SU-DHL-6 (cell line): ENCODE measurements around the gene FAM53B.

ENCODE experiments used
- H2AFZ ChIP-seq: fragments of 200-600 bp; sonication (generic); 2 replicates; pipeline ENCODE4 v1.6.1; 2014; ENCODE audit warnings: low read depth, mild to moderate bottlenecking, moderate library complexity, mixed read lengths, antibody characterized with exemption, low read length; ENCODE audit not compliant: severe bottlenecking
- H3F3A ChIP-seq: fragments of 200-600 bp; shearing (Covaris generic); 2 replicates; pipeline ENCODE4 v1.6.0; 2016; ENCODE audit warnings: antibody characterized with exemption, mild to moderate bottlenecking; ENCODE audit not compliant: insufficient read depth
- H3K27ac ChIP-seq: fragments of 200-600 bp; sonication (generic); 2 replicates; pipeline ENCODE4 v1.5.1; 2016; ENCODE audit warnings: low read depth, mild to moderate bottlenecking, low read length, moderate library complexity, mixed read lengths
- H3K27me3 ChIP-seq: fragments of 200-600 bp; sonication (generic), shearing (Covaris generic); 2 replicates; pipeline ENCODE4 v1.6.0; 2014; ENCODE audit warnings: mild to moderate bottlenecking, low read length
- H3K36me3 ChIP-seq: fragments of 200-600 bp; sonication (generic); 2 replicates; pipeline ENCODE4 v1.6.1; 2014; ENCODE audit warnings: mild to moderate bottlenecking, low read length, mixed read lengths
- H3K4me2 ChIP-seq: fragments of 300-600, 200-600 bp; shearing (Covaris generic), sonication (generic); 2 replicates; pipeline ENCODE4 v1.6.0; 2014; ENCODE audit warnings: low read length, low read depth, mild to moderate bottlenecking; ENCODE audit not compliant: poor library complexity, severe bottlenecking
- H3K4me3 ChIP-seq: fragments of 200-600 bp; sonication (generic); 2 replicates; pipeline ENCODE4 v1.5.1; 2014; ENCODE audit warnings: antibody characterized with exemption, low read length, mild to moderate bottlenecking, mixed read lengths; ENCODE audit not compliant: insufficient read depth, poor library complexity, severe bottlenecking
- H3K79me2 ChIP-seq: fragments of 200-600 bp; sonication (generic); 2 replicates; pipeline ENCODE4 v1.6.1; 2014; ENCODE audit warnings: mild to moderate bottlenecking, low read length, moderate library complexity; ENCODE audit not compliant: insufficient read depth
- H3K9ac ChIP-seq: fragments of 200-600 bp; sonication (generic); 2 replicates; pipeline ENCODE4 v1.7.0; 2014; ENCODE audit warnings: mild to moderate bottlenecking, low read length
- H3K9me2 ChIP-seq: fragments of 200-600 bp; sonication (generic); replicated peaks from 2 replicates; pipeline ENCODE4 v1.6.1; 2014; ENCODE audit warnings: low read length; ENCODE audit not compliant: insufficient read depth
- H3K9me3 ChIP-seq: fragments of 200-600 bp; sonication (generic); 2 replicates; pipeline ENCODE4 v1.6.1; 2014; ENCODE audit warnings: low read length, mixed read lengths; ENCODE audit not compliant: insufficient read depth
- H4K20me1 ChIP-seq: fragments of 200-600 bp; sonication (generic); 2 replicates; pipeline ENCODE4 v1.6.1; 2014; ENCODE audit warnings: low read depth, mild to moderate bottlenecking, antibody characterized with exemption, low read length, moderate library complexity, mixed read lengths
- CTCF ChIP-seq: fragments of 200-600 bp; sonication (generic); IDR thresholded peaks from one replicate; pipeline ENCODE4 v1.5.1; 2017; ENCODE audit warnings: antibody characterized with exemption, mild to moderate bottlenecking, low read length, moderate library complexity; ENCODE audit not compliant: insufficient read depth, poor library complexity, severe bottlenecking
- EZH2phosphoT487 ChIP-seq: fragments of 200-600 bp; sonication (generic), shearing (Covaris generic); conservative IDR thresholded peaks from 2 replicates; pipeline ENCODE4 v1.6.1; 2018; ENCODE audit warnings: mild to moderate bottlenecking, antibody characterized with exemption, low read length, moderate library complexity, mixed read lengths

FAM53B gene

GRCh38 chr10:124622158-124622557, 122.0 kb downstream of the FAM53B start:
- peak overlapping the region; percentile 70 for H3K9ac ChIP-seq
- peaks cover 61% of the 10 kb centered on the region for H3K79me2 ChIP-seq

GRCh38 chr10:124621637-124622036, 122.5 kb downstream of the FAM53B start:
- Histone ChIP-seq H3K27ac (peak overlapping the region; percentile 99), H2AFZ (no peak overlapping the region), H3K4me2 (peak overlapping the region; percentile 56), H3K9me3 (no peaks in the 10 kb centered on the region), H3K9me2 (no peaks in the 10 kb centered on the region), H3K27me3 (no peaks in the 10 kb centered on the region), H4K20me1 (no peaks in the 10 kb centered on the region), H3K36me3 (no peaks in the 10 kb centered on the region; the same call in 1 of the 2 replicates), H3K79me2 (peaks cover 58% of the 10 kb centered on the region), H3K4me3 (no peak overlapping the region), H3F3A (peaks cover 84% of the 10 kb centered on the region), H3K9ac (peak overlapping the region; percentile 70)
- TF ChIP-seq CTCF (no peak), EZH2phosphoT487 (no peak)

More at GRCh38 chr10:124622158-124622557, 122.0 kb downstream of the FAM53B start:
- H3K9me3 ChIP-seq, result no peaks in the 10 kb centered on the region
- TF ChIP-seq EZH2phosphoT487 (no peak), CTCF (no peak)
- H3K36me3 ChIP-seq, result no peaks in the 10 kb centered on the region; the same call in 1 of the 2 replicates
- no peaks in the 10 kb centered on the region for H3K27me3 ChIP-seq
- H3K4me3 ChIP-seq, result no peak overlapping the region
- H3K4me2 ChIP-seq, result peak overlapping the region; percentile 56
- H2AFZ ChIP-seq, result no peak overlapping the region
- peaks cover 83% of the 10 kb centered on the region for H3F3A ChIP-seq
- no peaks in the 10 kb centered on the region for H3K9me2 ChIP-seq
- no peaks in the 10 kb centered on the region for H4K20me1 ChIP-seq
- peak overlapping the region; percentile 99 for H3K27ac ChIP-seq

GRCh38 chr10:124619802-124620490, 124.2 kb downstream of the FAM53B start:
- Histone ChIP-seq H4K20me1 (no peaks in the 10 kb centered on the region), H3K9me3 (no peaks in the 10 kb centered on the region), H3K79me2 (peaks cover 41% of the 10 kb centered on the region), H3K4me3 (no peak overlapping the region), H3F3A (peaks cover 75% of the 10 kb centered on the region), H3K27me3 (no peaks in the 10 kb centered on the region), H2AFZ (no peak overlapping the region), H3K27ac (peak overlapping the region; percentile 99), H3K36me3 (no peaks in the 10 kb centered on the region; the same call in 1 of the 2 replicates), H3K4me2 (peak overlapping the region; percentile 56), H3K9me2 (no peaks in the 10 kb centered on the region), H3K9ac (peak overlapping the region; percentile 70)
- TF ChIP-seq CTCF (no peak), EZH2phosphoT487 (no peak)
